GM21786 (cell line): ENCODE results near the gene DOCK2.
"Not testable (repeated sequence)": the region's sequence is repeated elsewhere in the genome, so short reads cannot be mapped to it uniquely, and the experiment has no call there.

Source experiments
- ATAC-seq: cut with Tn5 transposase; IDR thresholded peaks from one replicate; pipeline ENCODE4 v1.9.1; 2021; ENCODE audit not compliant: unreplicated experiment

The DOCK2 gene

GRCh38 chr5:169752566-169752965, 115.5 kb downstream of the DOCK2 start:
- not testable (repeated sequence) for ATAC-seq

DNA sequence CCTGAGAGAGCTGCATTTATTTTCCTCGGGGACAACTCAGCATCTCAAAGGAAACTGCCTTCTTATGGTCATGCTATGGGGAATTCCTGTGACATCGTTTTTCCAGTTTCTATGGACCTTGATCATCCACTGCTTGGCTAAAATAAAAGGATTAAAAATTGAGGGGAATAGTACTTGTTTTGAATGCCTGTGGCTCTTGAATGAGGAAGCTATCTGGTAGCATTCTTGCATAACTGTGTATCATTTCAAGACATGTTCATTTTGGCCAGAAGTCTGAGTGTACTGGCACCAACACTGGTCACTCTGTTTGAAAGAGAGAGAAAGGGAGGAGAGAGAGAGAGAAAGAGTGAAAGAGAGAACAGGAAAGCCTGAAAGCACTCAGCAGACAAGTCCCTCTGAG, 116.7 kb downstream of the DOCK2 start:
- no peak for ATAC-seq

- ATAC-seq: no peak
Observed at GRCh38 chr5:169754737-169755136, 117.7 kb downstream of the DOCK2 start.

DNA sequence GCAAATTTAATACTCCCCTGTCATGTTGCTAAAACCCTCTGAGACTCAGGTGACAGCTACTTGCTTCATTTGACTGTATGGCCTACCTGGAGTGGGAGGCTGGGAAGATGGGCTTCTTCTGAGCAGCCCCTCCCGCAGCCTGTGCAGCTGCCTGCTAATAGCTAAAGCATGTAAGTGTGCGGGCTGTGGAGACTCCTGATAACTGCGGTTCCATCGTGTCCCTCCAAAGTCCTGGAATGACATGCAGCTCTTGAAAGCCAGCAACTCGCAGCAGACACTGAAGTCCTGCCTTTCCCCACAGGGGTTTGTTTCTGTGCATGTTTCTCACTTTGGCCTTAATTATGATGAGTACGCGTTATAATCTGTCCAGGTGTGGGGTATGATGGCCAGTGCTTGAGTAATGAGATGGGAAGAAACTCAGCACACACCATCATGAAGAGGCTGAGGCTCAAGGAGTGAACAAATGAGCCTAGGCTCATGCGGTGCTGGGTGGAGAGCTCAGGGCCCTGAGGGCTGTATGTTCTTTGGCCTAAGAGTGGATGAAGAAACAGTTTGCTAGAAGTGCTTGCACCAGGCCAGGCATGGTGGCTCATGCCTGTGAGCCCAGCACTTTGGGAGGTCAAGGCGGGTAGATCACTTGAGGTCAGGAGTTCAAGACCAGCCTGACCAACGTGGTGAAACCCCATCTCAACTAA, 119.1 kb downstream of the DOCK2 start:
- peak; percentile 37 for ATAC-seq

GRCh38 chr5:169757016-169757415, 119.9 kb downstream of the DOCK2 start:
- no peak for ATAC-seq

DNA sequence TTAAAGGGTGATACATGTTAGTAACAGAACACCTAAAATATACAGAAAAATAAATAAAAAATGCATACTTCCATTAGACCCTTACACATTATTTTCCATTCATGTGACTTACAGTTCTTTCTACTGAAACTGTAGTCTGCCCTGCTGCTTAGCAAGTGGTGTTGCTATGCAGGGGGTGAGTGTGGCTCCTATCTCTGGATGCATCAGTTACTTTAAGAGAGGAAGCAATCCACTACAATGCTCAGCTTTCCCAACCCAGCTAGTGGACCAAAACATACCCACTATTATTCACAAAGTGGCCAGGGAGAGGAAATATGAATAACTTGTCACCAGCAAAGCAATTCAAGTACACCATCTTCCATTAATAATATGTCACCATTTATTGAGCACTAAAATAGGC, 121.8 kb downstream of the DOCK2 start:
- no peak for ATAC-seq

DNA sequence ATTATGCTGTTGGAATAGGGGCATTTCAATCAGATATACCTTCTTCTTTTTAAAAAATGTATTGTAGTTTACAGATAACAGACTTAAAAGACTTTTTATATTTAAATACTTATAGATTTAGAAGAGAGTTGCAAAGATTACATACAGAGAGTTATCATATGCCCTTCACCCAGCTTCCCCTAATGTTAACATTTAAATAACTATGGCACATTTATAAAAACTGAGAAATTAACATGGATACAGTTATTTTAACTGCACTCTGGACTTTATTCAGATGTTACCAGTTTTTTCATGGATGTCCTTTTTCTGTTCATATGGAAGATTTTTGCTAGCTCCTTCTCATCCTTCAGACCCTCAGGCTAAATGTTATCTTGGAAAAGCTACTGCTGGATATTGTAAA, 123.2 kb downstream of the DOCK2 start:
- ATAC-seq: no peak

- no peak for ATAC-seq
Observed at GRCh38 chr5:169762338-169763095, 125.4 kb downstream of the DOCK2 start.

DNA sequence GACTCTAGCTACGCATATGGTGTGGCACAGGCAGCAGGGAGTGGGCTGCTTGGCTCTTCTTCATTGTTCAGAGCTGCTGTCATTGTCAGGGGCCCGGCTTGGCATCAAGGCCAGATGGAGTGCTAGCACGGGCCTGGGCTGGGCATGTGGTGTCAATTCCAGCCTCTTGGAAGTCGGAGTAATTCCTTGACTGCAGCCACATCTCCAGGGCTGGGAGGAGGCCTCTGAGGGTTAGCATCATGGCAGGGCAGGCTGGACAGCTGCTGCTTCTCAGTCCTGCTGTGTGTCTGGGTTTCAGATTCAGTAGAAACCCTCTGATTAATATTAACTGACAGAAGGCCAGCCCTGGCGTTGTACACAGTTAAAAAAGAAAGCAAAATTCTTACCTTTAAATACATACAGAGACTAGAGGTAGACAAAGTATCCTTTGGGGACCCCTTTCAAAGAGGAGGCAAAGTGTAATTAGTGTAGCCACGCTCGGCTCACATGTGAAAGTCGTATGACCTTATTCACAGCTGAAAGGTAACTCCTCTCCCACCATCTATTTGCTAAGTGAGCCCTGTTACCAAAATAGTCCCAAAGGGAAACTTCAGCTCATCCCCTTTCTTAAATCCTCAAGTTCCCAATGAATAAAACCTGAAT, 126.4 kb downstream of the DOCK2 start:
- ATAC-seq: peak; percentile 84

DNA sequence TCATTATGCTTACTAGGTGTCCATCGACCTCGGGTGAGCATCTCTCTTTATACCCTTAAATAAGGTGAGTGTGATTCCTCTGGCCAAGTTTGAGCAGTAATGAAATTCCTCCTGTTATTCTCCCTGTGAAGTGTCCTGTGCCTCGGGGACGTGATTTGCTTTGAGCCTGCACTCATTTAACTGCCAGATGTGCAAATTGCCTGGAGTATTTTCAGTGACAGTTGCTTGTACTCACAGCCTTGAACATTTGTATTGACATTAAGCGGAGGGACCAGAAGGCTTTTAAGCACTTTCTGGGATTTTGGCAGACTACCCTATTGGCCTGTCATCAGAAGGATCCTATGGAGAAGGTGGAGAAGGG, 126.9 kb downstream of the DOCK2 start:
- ATAC-seq: no peak

DNA sequence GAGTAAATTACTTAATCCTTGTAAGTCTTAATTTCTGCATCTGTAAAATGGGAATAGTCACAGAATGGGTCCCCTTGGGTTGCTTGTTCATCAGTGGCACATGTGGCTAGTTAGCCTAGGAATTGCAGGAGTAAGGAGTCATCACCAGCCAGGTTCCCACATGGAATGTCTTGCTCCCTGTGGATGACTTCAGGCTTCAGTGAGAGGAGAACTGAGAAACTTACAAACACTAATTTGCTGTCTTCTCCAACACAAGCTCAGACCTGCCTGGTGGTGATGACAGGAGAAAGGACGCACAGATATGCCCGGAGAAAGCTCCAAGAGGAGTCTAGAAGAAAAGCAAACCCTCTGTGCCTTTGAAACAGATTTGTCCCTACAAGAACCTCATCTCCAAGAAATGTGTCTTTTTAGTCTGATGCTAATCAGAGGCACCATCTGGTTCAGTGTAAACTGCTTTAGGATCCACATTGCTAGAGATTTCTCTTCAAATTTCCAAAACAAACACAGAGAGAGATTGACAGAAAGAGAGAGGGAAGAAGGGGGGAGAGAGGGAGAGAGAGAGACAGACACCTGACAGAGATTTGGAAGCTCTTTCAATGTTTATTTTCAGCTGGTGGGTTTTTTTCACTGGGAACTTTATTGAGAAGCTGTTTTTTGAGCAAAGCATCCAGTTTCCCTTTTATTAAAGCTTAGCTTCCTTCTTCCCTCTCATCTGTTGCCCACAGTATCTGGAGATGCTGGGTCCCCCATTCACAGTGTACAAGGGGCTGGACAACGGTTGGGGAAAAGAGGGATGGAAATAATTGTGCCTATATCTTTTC, 128.3 kb downstream of the DOCK2 start:
- ATAC-seq: no peak

GRCh38 chr5:169766943-169767342, 129.9 kb downstream of the DOCK2 start:
- ATAC-seq: not testable (repeated sequence)

GRCh38 chr5:169767938-169768337, 130.9 kb downstream of the DOCK2 start:
- ATAC-seq: no peak

GRCh38 chr5:169768416-169768815, 131.3 kb downstream of the DOCK2 start:
- ATAC-seq: no peak

DNA sequence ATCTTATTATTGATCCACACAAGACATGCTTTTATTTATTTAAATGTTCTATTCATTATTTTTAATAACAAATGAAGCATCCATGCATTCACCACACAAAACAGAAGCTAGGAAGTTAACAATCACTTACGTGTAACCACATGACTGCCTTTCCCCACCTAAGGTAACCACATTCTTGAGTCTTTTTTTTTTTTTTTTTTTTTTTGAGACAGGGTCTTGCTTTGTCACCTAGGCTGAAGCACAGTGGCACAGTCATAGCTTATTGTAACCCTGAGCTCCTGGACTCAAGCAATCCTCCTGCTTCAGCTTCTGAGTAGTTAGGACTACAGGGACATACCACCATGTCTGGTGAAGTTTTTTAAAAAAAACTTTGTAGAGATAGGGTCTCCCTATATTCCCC, 133.0 kb downstream of the DOCK2 start:
- no peak for ATAC-seq

- ATAC-seq: no peak
Observed at GRCh38 chr5:169772256-169772655, 135.2 kb downstream of the DOCK2 start.

- no peak for ATAC-seq
Observed at GRCh38 chr5:169772688-169773087, 135.6 kb downstream of the DOCK2 start.

GRCh38 chr5:169777159-169777558, 140.1 kb downstream of the DOCK2 start:
- ATAC-seq: no peak

DNA sequence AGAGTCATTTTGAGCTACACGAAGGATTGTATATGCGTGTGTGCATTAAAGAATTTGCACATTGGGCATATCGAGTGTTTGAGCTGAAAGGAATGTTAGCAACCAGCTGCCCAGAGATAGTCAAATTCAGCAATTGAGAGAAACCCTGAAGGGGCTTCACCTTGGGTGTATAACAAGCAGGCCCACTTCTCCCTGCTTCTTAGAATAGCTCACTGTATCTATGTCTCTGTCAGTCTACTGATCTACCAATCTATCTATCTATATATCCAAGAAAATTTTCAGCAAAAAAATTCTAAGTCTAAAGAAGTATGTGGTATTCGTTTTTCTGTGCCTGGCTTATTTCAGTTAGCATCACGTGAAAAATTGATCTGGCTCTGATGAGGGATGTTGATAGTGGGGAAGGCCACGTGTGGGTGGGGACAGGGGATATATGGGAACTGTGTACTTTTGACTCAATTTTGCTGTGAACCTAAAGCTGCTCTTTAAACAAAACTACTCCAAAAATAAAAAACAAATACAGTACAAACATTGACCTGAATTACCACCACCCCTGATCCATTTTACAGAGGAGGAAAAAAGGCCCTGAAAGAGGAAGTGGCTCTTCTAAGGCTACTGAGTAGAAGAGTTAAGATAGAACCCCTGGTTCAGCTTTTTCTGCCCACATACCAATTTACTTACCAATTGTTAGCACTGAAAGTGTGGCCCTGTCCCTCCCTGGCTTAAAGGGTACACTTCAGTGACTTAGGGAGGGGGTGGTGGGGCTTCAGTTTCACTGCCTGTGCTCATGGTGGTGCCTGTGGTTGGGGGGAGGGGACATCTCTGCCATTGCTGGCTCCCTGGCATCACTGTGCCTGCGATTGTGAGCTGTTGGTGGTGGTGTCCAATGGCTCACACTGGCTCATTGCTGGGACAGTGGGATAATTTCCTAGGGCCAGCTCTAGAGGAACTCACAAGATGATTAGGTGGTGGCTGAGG, 141.8 kb downstream of the DOCK2 start:
- ATAC-seq: peak; percentile 95
